Aorta (tissue), 5 donors: ENCODE data around the gene ARHGAP33. TPM values are rescaled to one million over a fixed set of nuclear protein-coding genes. Genes with fewer than 3 reads are reported as not detected.
A peak's percentile ranks its signal among the peaks of the same experiment; 100 is the strongest.

Experiments
- ATAC-seq: fragments of 200-7000 bp; cut with Tn5 transposase; one replicate; pipeline ENCODE4 v1.9.1; 2022; ENCODE audit warnings: moderate library complexity; ENCODE audit not compliant: low FRiP score
- DNase-seq, 2 donors: peaks; one replicate each; pipeline ENCODE4 v3.0.0-alpha.2; 2020
- H3K27ac ChIP-seq, 2 donors: one replicate each; pipeline ENCODE4 v1.5.1; 2013; ENCODE audit warnings: low read length in 2 of 2, mild to moderate bottlenecking in 2 of 2, moderate library complexity in 2 of 2, control low read depth in 1 of 2, inconsistent platforms in 1 of 2, low read depth in 1 of 2
- H3K27me3 ChIP-seq, 2 donors: one replicate each; pipeline ENCODE4 v1.6.1; 2013; ENCODE audit warnings: control low read depth in 1 of 2, low read length in 1 of 2, mild to moderate bottlenecking in 1 of 2, moderate library complexity in 1 of 2; ENCODE audit not compliant: insufficient read depth in 2 of 2, control insufficient read depth in 1 of 2
- H3K36me3 ChIP-seq, 2 donors: one replicate each; pipeline ENCODE4 v1.6.1; 2013; ENCODE audit warnings: control low read depth in 1 of 2, low read length in 1 of 2, mild to moderate bottlenecking in 1 of 2; ENCODE audit not compliant: insufficient read depth in 2 of 2, control insufficient read depth in 1 of 2
- H3K4me1 ChIP-seq, 2 donors: one replicate each; pipeline ENCODE4 v1.6.1; 2013; ENCODE audit warnings: low read length in 2 of 2, control low read depth in 1 of 2, mild to moderate bottlenecking in 1 of 2, moderate library complexity in 1 of 2; ENCODE audit not compliant: insufficient read depth in 2 of 2, control insufficient read depth in 1 of 2
- H3K4me3 ChIP-seq, 2 donors: one replicate each; pipeline ENCODE4 v1.5.1; 2013; ENCODE audit warnings: low read length in 2 of 2, control low read depth in 1 of 2, mild to moderate bottlenecking in 1 of 2
- H3K9me3 ChIP-seq: one replicate; pipeline ENCODE4 v1.6.1; 2013; ENCODE audit warnings: mild to moderate bottlenecking, low read length; ENCODE audit not compliant: control insufficient read depth
- WGBS, 2 donors: extraction: QIAGEN DNeasy Blood & Tissue Kit; methylation state at CpG; one replicate each; pipeline ENCODE4 v1.1.7; 2013; 5-methylcytosine and 5-hydroxymethylcytosine counted together
- intact Hi-C, 2 donors: fragments of 100-400 bp; cut with DNase I; formaldehyde crosslinking; loops; one replicate each; pipeline versions ENCODE4 v1.14.2 to v1.15.0; 2022
- polyA plus RNA-seq, 2 donors: library from polyadenylated mRNA; stranded (reverse); fragments of 200-250 nt; gene quantifications; one replicate each; pipeline ENCODE4 v1.2.3, GENCODE V29; 2013
- total RNA-seq, 2 donors: library from RNA; stranded (reverse); fragmentation: NEBNext Ultra II Directional; extraction: Animal tissue kit (Norgen Biotek cat#: 25700); gene quantifications; one replicate each; pipeline ENCODE4 v1.2.1, GENCODE V29; 2021
- donor health status: healthy with polysubstance abuse.
- donor health status: Bipolar disorder and iron deficiency.
- donor health status: DM: no; HTN: no; CAD: no.
- donor health status: DM: no; HTN: no; CAD: no.
- donor health status: DM: yes; HTN: yes; CAD: no.

The ARHGAP33 gene
- total and polyA plus RNA-seq, 4 donors: 1.9 to 27.8 (median 17.2) TPM

- peaks cover 0 to 3% of the 10 kb centered on the region in 2 donors for H3K36me3 ChIP-seq
- intact Hi-C loops: no loop called here
- no peaks in the 10 kb centered on the region for H3K4me1 ChIP-seq
- H3K27me3 ChIP-seq: no peaks in the 10 kb centered on the region
- no peak overlapping the region for H3K27ac ChIP-seq
- 93 to 94% methylated on average over 19 to 20 of the region's 20 CpGs for WGBS, 2 donors
- ATAC-seq: no peak
- DNase-seq: peak in 1 of 2 donors; percentile 76
- H3K4me3 ChIP-seq: no peak overlapping the region
- no peaks in the 10 kb centered on the region for H3K9me3 ChIP-seq
These were observed 22.5 kb upstream of the ARHGAP33 start for GRCh38 chr19:35752746-35753350.

DNA sequence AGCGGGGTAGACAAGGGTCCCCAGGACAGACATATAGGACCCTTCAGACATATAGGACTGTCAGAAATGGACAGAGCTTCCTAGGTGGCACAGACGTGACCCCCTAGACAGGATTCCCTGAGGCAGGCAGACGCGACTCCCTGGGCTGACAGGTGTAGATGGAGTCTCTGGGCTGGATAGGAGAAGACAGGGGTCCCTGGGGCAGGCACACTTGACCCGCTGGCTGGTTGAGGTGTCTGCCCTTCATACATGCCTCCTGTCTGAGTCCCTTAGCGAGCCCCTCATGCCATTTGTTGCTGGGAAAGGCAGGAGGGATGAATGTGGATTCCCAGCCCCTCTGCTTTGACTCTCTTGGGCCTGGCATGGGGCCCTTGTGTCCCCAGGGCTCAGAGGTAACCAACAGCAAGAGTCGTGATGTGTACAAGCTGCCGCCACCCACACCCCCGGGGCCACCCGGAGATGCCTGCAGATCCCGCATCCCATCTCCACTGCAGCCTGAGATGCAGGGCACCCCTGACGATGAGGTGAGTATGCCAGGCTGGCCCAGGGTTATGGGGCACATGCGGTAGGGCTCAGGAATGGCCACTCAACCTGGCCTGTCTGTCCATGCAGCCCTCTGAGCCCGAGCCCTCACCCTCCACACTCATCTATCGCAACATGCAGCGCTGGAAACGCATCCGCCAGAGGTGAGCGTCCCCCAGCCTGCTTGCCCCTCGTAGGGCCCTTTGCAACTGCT is 21.6 kb upstream of the ARHGAP33 start:
- intact Hi-C loops: no loop called here
- whole genome bisulfite sequencing, 2 donors: 82 to 91% methylated on average over 20 of the region's 20 CpGs
- DNase-seq: peak in 1 of 2 donors; percentile 74
- H3K27me3 ChIP-seq: no peaks in the 10 kb centered on the region
- ATAC-seq: no peak
- no peak overlapping the region for H3K4me3 ChIP-seq
- peak overlapping the region in 1 of 2 donors; percentile 4 for H3K27ac ChIP-seq
- no peaks in the 10 kb centered on the region for H3K9me3 ChIP-seq
- no peaks in the 10 kb centered on the region for H3K4me1 ChIP-seq
- peaks cover 0 to 3% of the 10 kb centered on the region in 2 donors for H3K36me3 ChIP-seq

DNA sequence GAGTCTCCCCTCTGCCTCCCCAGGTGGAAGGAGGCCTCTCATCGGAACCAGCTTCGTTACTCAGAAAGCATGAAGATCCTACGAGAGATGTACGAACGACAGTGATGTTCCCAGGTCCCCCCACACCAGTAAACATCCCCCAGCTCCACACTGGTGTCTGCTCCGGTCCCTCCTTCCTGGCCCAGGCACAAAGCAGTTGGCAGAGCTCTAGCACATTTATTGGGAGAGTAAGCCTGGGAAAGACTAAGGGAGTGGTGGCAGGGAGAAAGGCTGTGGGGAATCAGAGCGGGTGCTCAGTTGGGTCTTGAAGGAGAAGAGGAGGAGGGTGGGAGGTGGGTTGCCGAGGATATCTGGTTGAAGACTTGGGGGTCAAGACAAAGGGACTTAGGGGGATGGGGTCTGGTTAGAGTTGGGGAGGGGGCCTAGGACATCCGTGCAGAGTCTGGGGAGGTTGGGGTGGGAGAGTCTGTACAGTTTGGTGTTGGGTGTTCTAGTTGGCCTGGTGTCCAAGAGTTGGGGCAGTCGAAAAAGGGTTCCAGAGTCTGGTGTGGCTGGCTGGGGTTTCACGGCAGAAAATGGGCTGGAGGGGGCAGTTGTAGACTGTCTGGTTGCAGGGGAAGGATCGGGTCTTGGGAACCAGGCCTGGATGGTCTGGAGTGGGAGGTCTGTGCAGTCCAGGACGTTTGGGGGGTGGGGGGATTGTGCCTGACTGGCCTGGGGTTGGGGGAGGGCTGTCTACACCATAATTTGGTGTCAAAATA is 20.8 kb upstream of the ARHGAP33 start:
- Histone ChIP-seq H3K9me3 (no peaks in the 10 kb centered on the region), H3K4me1 (no peaks in the 10 kb centered on the region), H3K27ac (peak overlapping the region in 1 of 2 donors; percentile 83), H3K36me3 (peaks cover 0 to 3% of the 10 kb centered on the region in 2 donors), H3K27me3 (no peaks in the 10 kb centered on the region), H3K4me3 (no peak overlapping the region)
- intact Hi-C loops: no loop called here
- 76 to 77% methylated on average over 13 of the region's 13 CpGs for WGBS, 2 donors
- DNase-seq (peak; percentile 47 to 70), ATAC-seq (no peak)

- no peaks in the 10 kb centered on the region for H3K9me3 ChIP-seq
- WGBS, 2 donors: 29 to 31% methylated on average over 17 of the region's 17 CpGs
- H3K27me3 ChIP-seq: no peaks in the 10 kb centered on the region
- H3K4me3 ChIP-seq: no peak overlapping the region
- ATAC-seq (no peak), DNase-seq (no peak)
- H3K4me1 ChIP-seq: no peaks in the 10 kb centered on the region
- intact Hi-C loops: no loop called here
- H3K27ac ChIP-seq: peak overlapping the region in 1 of 2 donors; percentile 83
- H3K36me3 ChIP-seq: peaks cover 0 to 3% of the 10 kb centered on the region in 2 donors
These were observed 20.2 kb upstream of the ARHGAP33 start for GRCh38 chr19:35755131-35755549.

GRCh38 chr19:35755550-35756376 is 19.6 kb upstream of the ARHGAP33 start:
- intact Hi-C loops: no loop called here
- Histone ChIP-seq H3K4me1 (no peaks in the 10 kb centered on the region), H3K4me3 (peak overlapping the region; percentile 40 to 55), H3K27ac (peak overlapping the region; percentile 86 to 97), H3K27me3 (no peaks in the 10 kb centered on the region), H3K36me3 (peaks cover 0 to 3% of the 10 kb centered on the region in 2 donors), H3K9me3 (no peaks in the 10 kb centered on the region)
- DNase-seq: peak; percentile 88 to 96
- WGBS, 2 donors: 3% methylated on average over 52 to 74 of the region's 74 CpGs
- peak; percentile 72 for ATAC-seq

GRCh38 chr19:35756377-35757230 is 18.8 kb upstream of the ARHGAP33 start, which contains the start of gene HSPB6:
TSS of gene HSPB6 (minus strand) at chr19:35757029. CDS start at chr19:35757008, 21 bp downstream.
- 2% methylated on average over 39 to 52 of the region's 52 CpGs for WGBS, 2 donors
- no peaks in the 10 kb centered on the region for H3K9me3 ChIP-seq
- peak; percentile 83 to 94 for DNase-seq
- peaks cover 0 to 3% of the 10 kb centered on the region in 2 donors for H3K36me3 ChIP-seq
- peak; percentile 65 for ATAC-seq
- peak within 1 kb of the TSS; percentile 40 to 55 for H3K4me3 ChIP-seq
- peak within 1 kb of the TSS; percentile 86 to 97 for H3K27ac ChIP-seq
- H3K27me3 ChIP-seq: no peaks in the 10 kb centered on the region
- intact Hi-C loops: no loop called here
- H3K4me1 ChIP-seq: no peaks in the 10 kb centered on the region

DNA sequence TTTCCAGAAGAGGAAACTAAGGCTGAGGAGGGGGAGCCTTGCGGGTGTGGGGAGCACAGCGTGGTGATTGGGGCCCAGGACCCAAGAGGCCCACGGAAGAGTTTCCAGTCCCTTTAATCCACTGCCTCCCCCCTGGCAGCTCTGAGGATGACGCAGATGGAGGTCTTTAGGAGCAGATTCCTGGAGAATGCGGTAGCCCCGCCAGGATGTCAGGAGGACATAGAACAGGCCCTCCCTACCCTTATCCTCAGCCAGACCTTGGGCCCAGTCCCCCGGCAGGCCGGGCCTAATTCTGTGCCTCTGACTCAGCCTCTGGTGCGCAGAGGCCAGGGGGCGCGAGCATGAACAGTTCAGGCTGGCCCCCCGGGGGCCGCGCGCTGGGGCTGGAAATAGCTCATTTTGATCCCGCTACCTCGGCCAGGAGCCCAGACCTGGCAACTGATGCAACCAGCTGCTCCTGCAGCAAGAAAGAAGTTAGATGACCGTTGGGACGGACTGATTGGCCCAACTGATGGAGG is 18.1 kb upstream of the ARHGAP33 start:
- intact Hi-C loops: no loop called here
- H3K9me3 ChIP-seq: no peaks in the 10 kb centered on the region

More for the DNA sequence above, 18.1 kb upstream of the ARHGAP33 start:
- peaks cover 0 to 3% of the 10 kb centered on the region in 2 donors for H3K36me3 ChIP-seq
- H3K4me1 ChIP-seq: no peaks in the 10 kb centered on the region
- DNase-seq (peak; percentile 93 to 94), ATAC-seq (peak; percentile 85)
- H3K4me3 ChIP-seq: no peak overlapping the region
- H3K27ac ChIP-seq: peak overlapping the region; percentile 86 to 97
- H3K27me3 ChIP-seq: no peaks in the 10 kb centered on the region
- WGBS, 2 donors: 0 to 2% methylated on average over 19 of the region's 19 CpGs
